ENCODE data around the gene CERS6.
"Not testable (repeated sequence)": the region's sequence is repeated elsewhere in the genome, so short reads cannot be mapped to it uniquely, and the experiment has no call there.

The CERS6 gene

DNA sequence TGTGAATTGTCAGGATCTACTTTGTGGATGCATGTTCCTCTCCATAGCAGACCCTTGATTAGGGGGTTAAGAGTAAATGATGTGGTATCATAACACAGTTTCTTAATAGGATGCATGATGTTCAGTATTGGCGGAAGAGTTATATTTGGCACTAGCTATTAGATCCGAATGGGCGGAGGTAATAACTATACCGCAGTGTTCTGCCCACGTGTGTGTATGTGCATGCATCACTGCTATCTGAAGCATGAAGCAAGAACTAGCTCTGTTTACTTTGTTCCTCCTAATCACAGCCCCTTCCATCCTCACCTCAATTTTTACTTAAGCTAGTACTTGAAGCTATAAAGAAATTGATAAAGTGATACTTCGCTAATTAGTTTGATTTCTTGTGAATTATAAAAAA lies 186.8 kb downstream of the CERS6 start:
- no peak overlapping the region for H3K27ac Mint-ChIP-seq
- intact Hi-C loops (cut with micrococcal nuclease), result no loop called here
- no peaks in the 10 kb centered on the region for H3K27me3 Mint-ChIP-seq
- H3K36me3 Mint-ChIP-seq (ENCODE audit: low read depth), result peaks cover 11% of the 10 kb centered on the region
- H3K4me1 Mint-ChIP-seq (ENCODE audit: low read depth), result peaks cover 26% of the 10 kb centered on the region
- peaks cover 15% of the 10 kb centered on the region for H3K9me3 Mint-ChIP-seq
- no peak overlapping the region for H3K4me3 Mint-ChIP-seq

DNA sequence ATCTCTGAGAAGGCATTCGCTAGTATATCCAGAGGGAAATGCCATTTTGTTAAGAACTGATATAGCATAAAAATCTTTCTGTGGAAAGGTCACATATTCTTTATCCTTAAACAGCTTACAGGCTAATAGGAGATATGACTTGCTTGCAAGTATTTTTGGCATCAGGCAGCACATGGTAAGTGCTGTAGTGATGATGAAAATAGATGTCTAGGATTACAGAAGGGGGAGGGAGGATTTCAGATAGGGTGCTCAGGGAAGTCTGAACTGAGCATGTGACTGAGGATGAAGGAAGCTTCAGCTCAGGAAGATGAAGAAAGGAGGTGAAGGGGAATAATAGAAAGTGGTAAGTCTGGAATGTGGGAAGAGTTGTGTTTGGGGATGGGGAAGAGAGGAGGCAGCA lies 187.9 kb downstream of the CERS6 start:
- Mint-ChIP-seq H3K9me3 (peaks cover 15% of the 10 kb centered on the region), H3K27ac (peak overlapping the region; percentile 0), H3K36me3 (ENCODE audit: low read depth) (peaks cover 11% of the 10 kb centered on the region), H3K27me3 (no peaks in the 10 kb centered on the region), H3K4me1 (ENCODE audit: low read depth) (peaks cover 20% of the 10 kb centered on the region), H3K4me3 (no peak overlapping the region)
- intact Hi-C loops (cut with micrococcal nuclease), result no loop called here

DNA sequence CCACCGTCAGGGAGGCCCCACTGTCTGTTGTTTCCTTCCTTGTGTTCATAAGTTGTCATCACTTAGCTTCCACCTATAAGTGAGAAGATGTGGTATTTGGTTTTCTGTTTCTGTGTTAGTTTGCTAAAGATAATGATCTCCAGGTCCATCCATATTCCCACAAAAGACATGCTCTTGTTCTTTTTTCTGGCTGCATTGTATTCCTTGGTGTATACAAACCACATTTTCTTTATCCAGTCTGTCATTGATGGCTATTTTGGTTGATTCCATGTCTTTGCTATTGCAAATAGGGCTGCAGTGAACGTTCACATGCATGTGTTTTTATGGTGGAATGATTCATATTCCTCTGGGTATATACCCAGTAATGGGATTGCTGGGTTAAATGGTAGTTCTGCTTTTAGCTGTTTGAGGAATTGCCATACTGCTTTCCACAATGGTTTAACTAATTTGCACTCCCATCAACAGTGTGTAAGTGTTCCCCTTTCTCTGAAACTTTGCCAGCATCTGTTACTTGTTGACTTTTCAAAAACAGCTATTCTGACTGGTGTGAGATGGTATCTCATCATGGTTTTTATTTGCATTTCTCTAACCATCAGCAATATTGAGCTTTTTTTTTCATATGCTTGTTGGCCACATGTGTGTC lies 189.7 kb downstream of the CERS6 start:
- Mint-ChIP-seq H3K4me3 (no peak overlapping the region), H3K36me3 (ENCODE audit: low read depth) (peaks cover 10% of the 10 kb centered on the region), H3K9me3 (peaks cover 15% of the 10 kb centered on the region), H3K27ac (no peak overlapping the region), H3K27me3 (no peaks in the 10 kb centered on the region), H3K4me1 (ENCODE audit: low read depth) (peaks cover 24% of the 10 kb centered on the region)
- intact Hi-C loops (cut with micrococcal nuclease), result no loop called here

DNA sequence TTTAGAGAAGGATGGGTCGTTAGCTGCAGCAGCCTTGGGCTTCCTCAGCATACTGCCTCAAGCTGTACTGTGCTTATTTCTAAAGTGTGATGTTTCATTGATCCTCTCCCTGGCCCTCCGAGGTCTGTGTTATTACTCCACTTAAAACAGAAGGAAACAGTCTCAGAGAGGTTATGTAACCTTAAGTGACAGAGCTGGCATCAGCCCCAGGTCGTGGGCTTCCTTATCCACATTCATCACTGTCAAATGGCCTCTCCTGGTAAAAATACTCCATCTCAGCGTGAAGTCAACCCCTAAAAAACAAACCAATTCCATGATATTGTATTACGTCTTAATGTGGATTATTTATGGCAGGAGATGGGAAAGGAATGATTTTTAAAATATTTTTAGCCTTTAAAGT lies 193.0 kb downstream of the CERS6 start:
- no peaks in the 10 kb centered on the region for H3K27me3 Mint-ChIP-seq
- peaks cover 5% of the 10 kb centered on the region for H3K36me3 Mint-ChIP-seq (ENCODE audit: low read depth)
- no peak overlapping the region for H3K4me3 Mint-ChIP-seq
- intact Hi-C loops (cut with micrococcal nuclease), result no loop called here
- no peak overlapping the region for H3K27ac Mint-ChIP-seq
- H3K9me3 Mint-ChIP-seq, result peaks cover 15% of the 10 kb centered on the region
- peaks cover 24% of the 10 kb centered on the region for H3K4me1 Mint-ChIP-seq (ENCODE audit: low read depth)

DNA sequence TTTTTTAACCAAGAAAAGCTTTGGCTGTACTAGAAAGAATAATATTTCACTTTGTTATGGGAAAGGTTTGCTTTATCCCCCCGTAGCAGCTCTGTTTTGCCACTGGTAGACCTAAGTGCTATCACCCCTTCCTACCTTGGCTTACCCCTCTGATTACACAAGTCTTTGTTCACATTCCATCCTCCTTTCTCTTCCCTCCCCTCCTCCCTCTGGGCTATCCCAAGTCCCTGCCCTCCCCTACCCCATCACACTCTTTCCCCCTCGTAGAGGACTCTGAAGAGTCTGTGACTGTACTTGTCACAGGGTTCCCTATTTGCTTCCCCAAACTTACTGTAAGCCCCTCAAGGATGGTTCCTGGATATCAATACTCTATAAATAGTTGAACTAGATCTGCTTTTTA lies 193.5 kb downstream of the CERS6 start:
- H3K4me1 Mint-ChIP-seq (ENCODE audit: low read depth), result peaks cover 21% of the 10 kb centered on the region
- intact Hi-C loops (cut with micrococcal nuclease), result no loop called here
- peak overlapping the region; percentile 50 for H3K27ac Mint-ChIP-seq
- H3K4me3 Mint-ChIP-seq, result no peak overlapping the region
- no peaks in the 10 kb centered on the region for H3K27me3 Mint-ChIP-seq
- peaks cover 5% of the 10 kb centered on the region for H3K36me3 Mint-ChIP-seq (ENCODE audit: low read depth)
- peaks cover 15% of the 10 kb centered on the region for H3K9me3 Mint-ChIP-seq

DNA sequence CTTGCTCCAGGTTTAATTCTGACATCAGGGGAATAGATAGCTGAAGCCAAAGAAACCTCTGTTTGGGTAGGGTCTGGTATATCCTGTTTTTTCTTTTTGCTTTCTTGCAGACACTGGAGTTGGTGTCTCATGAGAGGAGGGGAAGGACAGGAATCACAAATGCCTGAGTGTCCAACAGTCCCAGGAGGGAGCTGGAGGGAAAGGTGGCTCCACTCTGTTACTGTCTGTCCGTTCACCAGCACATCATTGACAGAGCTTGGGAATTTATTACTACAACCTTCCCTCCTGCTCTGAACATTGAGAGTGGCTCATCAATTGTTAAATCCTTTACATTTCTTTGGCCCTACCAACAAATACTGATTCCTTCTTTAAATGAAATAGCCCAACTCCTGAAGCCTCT lies 194.1 kb downstream of the CERS6 start:
- Mint-ChIP-seq H3K27ac (peak overlapping the region; percentile 50), H3K9me3 (peaks cover 15% of the 10 kb centered on the region), H3K4me1 (ENCODE audit: low read depth) (peaks cover 21% of the 10 kb centered on the region), H3K27me3 (no peaks in the 10 kb centered on the region), H3K4me3 (no peak overlapping the region), H3K36me3 (ENCODE audit: low read depth) (peaks cover 6% of the 10 kb centered on the region)
- intact Hi-C loops (cut with micrococcal nuclease), result no loop called here

DNA sequence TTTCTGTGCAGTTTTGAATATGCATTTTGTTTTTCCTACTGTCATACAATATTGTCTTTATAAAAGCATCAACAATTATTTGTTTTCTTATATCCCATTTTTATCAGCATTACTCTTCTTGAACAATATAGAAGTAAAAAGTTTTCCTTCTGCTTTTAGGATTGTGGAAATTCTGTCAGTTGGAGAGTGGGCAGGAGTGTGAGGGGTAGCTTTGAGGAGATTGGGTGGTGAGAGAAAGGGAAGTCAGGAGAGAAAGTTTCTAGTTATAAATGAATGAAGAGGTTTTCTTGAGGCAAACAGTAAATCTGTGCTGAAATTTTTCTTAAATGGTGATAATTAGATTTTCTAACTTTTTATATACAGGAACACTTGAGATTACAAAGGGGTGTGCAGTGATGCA lies 194.7 kb downstream of the CERS6 start:
- Mint-ChIP-seq H3K27me3 (no peaks in the 10 kb centered on the region), H3K4me1 (ENCODE audit: low read depth) (peaks cover 21% of the 10 kb centered on the region), H3K9me3 (peaks cover 11% of the 10 kb centered on the region), H3K36me3 (ENCODE audit: low read depth) (peaks cover 11% of the 10 kb centered on the region), H3K4me3 (no peak overlapping the region), H3K27ac (no peak overlapping the region)
- intact Hi-C loops (cut with micrococcal nuclease), result no loop called here

DNA sequence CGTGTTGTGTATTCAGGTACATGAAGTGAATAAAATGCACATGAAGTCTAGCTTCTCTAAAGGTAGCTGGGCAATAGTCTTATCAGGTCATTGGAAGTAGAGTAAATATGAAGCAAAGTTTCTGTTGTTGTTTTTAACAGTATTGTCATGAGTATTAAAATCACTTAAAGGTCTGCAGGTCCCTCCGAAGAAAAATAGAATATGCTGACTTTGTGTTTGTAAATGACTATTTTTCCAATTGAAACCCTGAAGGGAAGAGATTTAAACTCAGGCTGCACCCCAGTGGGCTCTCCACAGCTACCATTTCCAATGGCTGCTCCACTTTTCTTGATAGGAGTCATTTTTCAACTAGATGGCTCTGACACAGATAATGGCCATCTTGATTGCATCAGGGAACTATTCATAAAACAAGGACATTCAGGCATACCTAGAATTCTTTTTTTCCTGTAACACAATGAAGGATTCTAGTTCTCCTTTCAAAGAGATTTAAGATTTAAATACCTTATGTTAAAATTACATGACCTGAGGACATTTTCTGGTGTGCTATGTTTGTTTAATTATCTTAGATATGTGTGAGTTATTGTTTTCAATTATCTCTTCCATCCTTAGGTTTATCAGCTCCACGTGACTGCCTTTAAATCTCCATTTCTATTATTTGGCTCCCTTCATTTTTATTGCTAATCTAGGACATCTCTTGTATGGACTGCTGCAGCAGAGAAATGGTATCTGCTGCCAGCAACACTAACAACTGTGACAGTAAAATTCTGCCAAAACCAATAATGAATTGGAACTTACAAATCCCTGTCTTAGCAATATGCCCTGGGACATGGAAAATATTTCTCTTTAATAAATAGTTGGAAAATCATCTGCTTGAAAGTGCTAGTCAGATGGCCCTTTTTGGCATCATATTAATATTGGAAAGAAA lies 197.2 kb downstream of the CERS6 start:
- Mint-ChIP-seq H3K27ac (no peak overlapping the region), H3K36me3 (ENCODE audit: low read depth) (peaks cover 15% of the 10 kb centered on the region)
- intact Hi-C loops (cut with micrococcal nuclease), result no loop called here

DNA sequence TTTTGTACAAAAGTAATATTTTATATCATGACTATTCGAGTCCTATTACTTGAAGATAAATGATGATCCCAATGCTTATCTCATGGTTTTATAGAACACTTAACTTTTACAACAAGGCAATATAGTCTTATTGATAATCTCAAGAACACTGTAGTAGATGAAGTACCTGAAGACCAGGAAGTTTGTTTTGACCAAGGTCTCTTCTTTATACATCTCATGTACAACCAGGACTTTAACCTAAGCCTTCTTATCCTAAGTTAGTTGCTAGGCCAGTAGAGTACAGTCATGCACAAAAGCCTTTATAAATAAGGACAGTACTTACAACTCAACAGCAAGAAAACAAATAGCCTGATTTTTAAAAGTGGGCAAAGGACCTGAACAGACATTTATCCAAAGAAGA lies 198.6 kb downstream of the CERS6 start:
- Mint-ChIP-seq H3K36me3 (ENCODE audit: low read depth) (peaks cover 15% of the 10 kb centered on the region), H3K27me3 (no peaks in the 10 kb centered on the region), H3K9me3 (no peaks in the 10 kb centered on the region), H3K4me1 (ENCODE audit: low read depth) (peaks cover 19% of the 10 kb centered on the region), H3K4me3 (no peak overlapping the region), H3K27ac (no peak overlapping the region)
- intact Hi-C loops (cut with micrococcal nuclease), result no loop called here

More for the DNA sequence above, 197.2 kb downstream of the CERS6 start:
- H3K4me3 Mint-ChIP-seq, result no peak overlapping the region
- H3K27me3 Mint-ChIP-seq, result no peaks in the 10 kb centered on the region
- no peaks in the 10 kb centered on the region for H3K9me3 Mint-ChIP-seq
- H3K4me1 Mint-ChIP-seq (ENCODE audit: low read depth), result peaks cover 21% of the 10 kb centered on the region

DNA sequence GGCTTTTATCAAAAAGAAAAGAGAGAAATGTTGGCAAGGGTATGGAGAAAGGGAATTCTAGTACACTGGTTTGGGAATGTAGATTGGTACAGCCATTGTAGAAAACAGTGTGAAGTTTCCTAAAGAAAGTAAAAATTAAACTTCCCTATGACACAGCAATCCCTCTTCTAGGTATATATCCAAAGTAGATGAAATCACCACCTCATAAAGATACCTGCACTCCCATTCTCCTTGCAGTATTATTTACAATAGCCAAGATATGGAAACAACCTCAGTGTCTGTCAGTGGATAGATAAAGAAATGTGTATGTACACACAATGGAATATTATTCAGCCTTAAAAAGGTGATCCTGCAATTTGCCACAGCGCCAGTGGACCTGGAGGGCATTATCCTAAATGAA lies 199.1 kb downstream of the CERS6 start:
- Mint-ChIP-seq H3K4me3 (no peak overlapping the region), H3K27ac (no peak overlapping the region), H3K4me1 (ENCODE audit: low read depth) (peaks cover 14% of the 10 kb centered on the region), H3K27me3 (no peaks in the 10 kb centered on the region), H3K36me3 (ENCODE audit: low read depth) (peaks cover 15% of the 10 kb centered on the region), H3K9me3 (no peaks in the 10 kb centered on the region)
- intact Hi-C loops (cut with micrococcal nuclease), result no loop called here

DNA sequence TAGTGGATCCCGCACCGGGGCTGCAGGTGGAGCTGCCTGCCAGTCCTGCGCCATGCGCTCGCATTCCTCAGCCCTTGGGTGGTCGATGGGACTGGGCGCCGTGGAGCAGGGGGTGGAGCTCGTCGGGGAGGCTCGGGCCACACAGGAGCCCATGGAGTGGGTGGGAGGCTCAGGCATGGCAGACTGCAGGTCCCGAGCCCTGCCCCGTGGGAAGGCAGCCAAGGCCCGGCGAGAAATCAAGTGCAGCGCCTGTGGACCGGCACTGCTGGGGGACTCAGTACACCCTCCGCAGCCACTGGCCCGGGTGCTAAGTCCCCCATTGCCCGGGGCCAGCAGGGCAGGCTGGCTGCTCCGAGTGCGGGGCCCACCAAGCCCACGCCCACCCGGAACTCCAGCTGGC lies 201.3 kb downstream of the CERS6 start:
- H3K9me3 Mint-ChIP-seq; H3K4me1 Mint-ChIP-seq (ENCODE audit: low read depth); H3K4me3 Mint-ChIP-seq; intact Hi-C loops (cut with micrococcal nuclease); H3K27me3 Mint-ChIP-seq; H3K27ac Mint-ChIP-seq: not testable (repeated sequence)
- H3K36me3 Mint-ChIP-seq (ENCODE audit: low read depth), result peaks cover 15% of the 10 kb centered on the region

DNA sequence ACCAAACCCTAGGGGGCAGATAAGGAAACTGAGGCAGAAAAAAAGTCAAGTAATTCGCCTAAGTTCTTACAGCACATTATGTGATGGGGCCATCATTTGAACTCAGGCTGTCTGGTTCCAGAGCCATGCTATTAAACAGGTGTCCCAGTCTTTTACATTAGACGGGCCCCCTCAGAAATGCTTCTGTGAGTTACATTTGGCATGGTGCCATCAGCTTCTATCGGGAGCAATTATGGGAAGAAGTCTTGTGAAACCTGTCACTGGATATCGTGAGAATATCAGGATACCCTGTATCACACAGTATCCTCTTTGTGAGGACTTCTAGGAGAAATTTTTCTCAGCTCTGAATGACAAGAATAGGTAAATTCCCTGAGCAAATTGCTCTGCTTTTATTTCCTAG lies 202.6 kb downstream of the CERS6 start:
- peaks cover 16% of the 10 kb centered on the region for H3K36me3 Mint-ChIP-seq (ENCODE audit: low read depth)
- no peaks in the 10 kb centered on the region for H3K27me3 Mint-ChIP-seq
- intact Hi-C loops (cut with micrococcal nuclease), result no loop called here
- no peaks in the 10 kb centered on the region for H3K9me3 Mint-ChIP-seq
- H3K4me1 Mint-ChIP-seq (ENCODE audit: low read depth), result peaks cover 1% of the 10 kb centered on the region
- no peak overlapping the region for H3K4me3 Mint-ChIP-seq
- H3K27ac Mint-ChIP-seq, result no peak overlapping the region

DNA sequence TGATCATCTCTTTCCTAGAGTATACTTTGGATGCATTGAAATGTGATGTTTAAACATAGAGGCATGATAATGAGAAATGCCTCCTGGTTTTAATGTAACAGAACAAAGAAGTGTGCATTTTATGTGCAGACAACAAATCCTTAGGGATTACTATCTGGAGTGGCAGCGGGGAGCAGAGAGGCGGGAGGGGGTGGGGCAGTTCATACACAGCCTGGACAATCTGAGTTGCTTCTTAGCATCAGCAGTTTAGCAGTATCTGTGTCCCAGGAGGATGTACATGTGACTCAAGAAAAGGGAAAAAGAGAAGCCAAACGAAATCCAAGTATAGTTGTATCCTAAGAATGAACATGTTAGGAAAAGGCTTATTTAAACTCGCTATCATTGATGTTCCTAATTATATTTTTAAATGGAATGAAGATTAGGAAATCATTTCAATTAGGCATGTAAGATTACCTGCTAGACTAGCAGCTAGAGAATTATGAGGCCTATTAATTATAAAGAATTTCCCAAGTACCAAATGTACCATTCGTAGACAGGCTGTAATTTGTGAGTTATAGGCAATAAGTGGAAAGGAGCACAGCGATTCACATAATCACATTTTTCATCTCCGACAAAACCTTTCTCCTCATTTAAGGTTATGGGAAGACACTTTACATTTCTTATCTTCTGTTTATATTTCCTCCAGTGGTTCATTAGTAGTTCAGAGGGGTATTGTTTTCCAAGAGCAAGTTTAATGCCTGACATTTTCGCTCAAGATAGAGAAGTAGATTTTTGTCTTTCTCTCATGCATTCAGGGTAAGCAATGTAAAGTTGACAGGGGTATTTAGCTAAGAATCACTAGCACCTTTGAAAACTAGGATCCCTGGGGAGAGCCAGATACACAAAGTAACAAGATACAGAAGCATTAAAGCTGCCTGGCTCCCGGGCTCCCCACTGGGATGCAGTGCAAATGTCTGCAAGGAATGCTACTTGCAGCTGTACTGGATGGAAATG lies 205.1 kb downstream of the CERS6 start:
- peaks cover 13% of the 10 kb centered on the region for H3K36me3 Mint-ChIP-seq (ENCODE audit: low read depth)
- no peak overlapping the region for H3K4me3 Mint-ChIP-seq

DNA sequence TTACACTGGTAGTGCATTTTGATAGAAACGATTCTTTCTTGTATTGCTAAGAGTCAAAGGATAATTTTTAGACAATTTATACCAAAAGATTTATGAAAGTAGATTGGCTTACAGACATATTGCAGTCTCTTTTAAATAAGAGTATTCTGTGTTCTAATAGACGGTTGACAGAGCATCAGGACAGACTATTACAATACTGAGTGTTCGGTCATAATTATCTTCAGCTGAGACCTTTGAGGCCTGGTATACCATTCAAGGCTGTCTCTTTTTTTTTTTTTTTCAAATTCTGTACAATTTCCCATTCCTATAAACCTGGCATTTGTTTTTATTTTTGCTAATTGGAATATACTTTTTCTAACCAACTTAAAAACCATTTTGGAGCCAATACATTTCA lies 205.8 kb downstream of the CERS6 start:
- peaks cover 7% of the 10 kb centered on the region for H3K36me3 Mint-ChIP-seq (ENCODE audit: low read depth)
- peaks cover 14% of the 10 kb centered on the region for H3K4me1 Mint-ChIP-seq (ENCODE audit: low read depth)
- H3K9me3 Mint-ChIP-seq, result no peaks in the 10 kb centered on the region
- H3K4me3 Mint-ChIP-seq, result no peak overlapping the region
- no peak overlapping the region for H3K27ac Mint-ChIP-seq
- intact Hi-C loops (cut with micrococcal nuclease), result no loop called here
- H3K27me3 Mint-ChIP-seq, result no peaks in the 10 kb centered on the region

More for the DNA sequence above, 205.1 kb downstream of the CERS6 start:
- intact Hi-C loops (cut with micrococcal nuclease), result no loop called here
- Mint-ChIP-seq H3K27ac (no peak overlapping the region), H3K27me3 (no peaks in the 10 kb centered on the region), H3K4me1 (ENCODE audit: low read depth) (peaks cover 14% of the 10 kb centered on the region), H3K9me3 (no peaks in the 10 kb centered on the region)
